Mesodermal cell (in vitro differentiated cells): ENCODE results near the gene CREBBP.

Experiments
- H3K27ac ChIP-seq: 2 replicates; pipeline ENCODE4 v1.7.0; 2013; ENCODE audit warnings: mild to moderate bottlenecking, low read depth, low read length, moderate library complexity; ENCODE audit not compliant: severe bottlenecking
- H3K36me3 ChIP-seq: 2 replicates; pipeline ENCODE4 v1.7.1; 2013; ENCODE audit warnings: mild to moderate bottlenecking, low read length, moderate library complexity; ENCODE audit not compliant: control insufficient read depth, insufficient read depth
- H3K4me1 ChIP-seq: one replicate; pipeline ENCODE4 v1.7.1; 2013; ENCODE audit warnings: mild to moderate bottlenecking, low read length; ENCODE audit not compliant: insufficient read depth, control insufficient read depth, poor library complexity, severe bottlenecking
- H3K4me3 ChIP-seq: 2 replicates; pipeline ENCODE4 v1.7.0; 2013; ENCODE audit warnings: low read length, control low read depth, mild to moderate bottlenecking; ENCODE audit not compliant: insufficient read depth, poor library complexity, severe bottlenecking; ENCODE audit errors: extremely low read depth
- H3K9me3 ChIP-seq: 2 replicates; pipeline ENCODE4 v1.7.1; 2013; ENCODE audit warnings: mild to moderate bottlenecking, low read length, moderate library complexity; ENCODE audit not compliant: control insufficient read depth
- WGBS, 2 experiments: methylation state at CpG; one replicate each; pipeline ENCODE4 v1.1.5; 2013; ENCODE audit warnings: missing lambda C conversion rate in 2 of 2; ENCODE audit not compliant: insufficient coverage in 2 of 2; 5-methylcytosine and 5-hydroxymethylcytosine counted together

Gene CREBBP

GRCh38 chr16:3687792-3688191, 192.7 kb downstream of the CREBBP start:
- H3K27ac ChIP-seq, result no peak overlapping the region
- 98 to 99% methylated on average over 6 to 7 of the region's 9 CpGs for WGBS, 2 experiments
- H3K4me1 ChIP-seq, result no peaks in the 10 kb centered on the region
- no peaks in the 10 kb centered on the region for H3K9me3 ChIP-seq
- H3K36me3 ChIP-seq, result peaks cover 72% of the 10 kb centered on the region
- no peak overlapping the region for H3K4me3 ChIP-seq

GRCh38 chr16:3687021-3687420, 193.5 kb downstream of the CREBBP start:
- WGBS, 2 experiments, result 65 to 100% methylated on average over 2 to 4 of the region's 7 CpGs

GRCh38 chr16:3681206-3681605, 199.3 kb downstream of the CREBBP start:
- Histone ChIP-seq H3K36me3 (peaks cover 88% of the 10 kb centered on the region), H3K4me3 (no peak overlapping the region), H3K9me3 (no peaks in the 10 kb centered on the region), H3K4me1 (peaks cover 6% of the 10 kb centered on the region), H3K27ac (no peak overlapping the region)
- WGBS, 2 experiments, result 100% methylated on average over 2 of the region's 3 CpGs

More at GRCh38 chr16:3687021-3687420, 193.5 kb downstream of the CREBBP start:
- Histone ChIP-seq H3K4me3 (no peak overlapping the region), H3K27ac (no peak overlapping the region), H3K9me3 (no peaks in the 10 kb centered on the region), H3K36me3 (peaks cover 80% of the 10 kb centered on the region), H3K4me1 (no peaks in the 10 kb centered on the region)

GRCh38 chr16:3677994-3678393, 202.5 kb downstream of the CREBBP start:
- WGBS, 2 experiments, result 97% methylated on average over 7 to 9 of the region's 11 CpGs
- H3K4me3 ChIP-seq, result no peak overlapping the region
- H3K36me3 ChIP-seq, result peaks cover 82% of the 10 kb centered on the region
- no peaks in the 10 kb centered on the region for H3K9me3 ChIP-seq
- peaks cover 6% of the 10 kb centered on the region for H3K4me1 ChIP-seq
- no peak overlapping the region for H3K27ac ChIP-seq

- H3K9me3 ChIP-seq, result no peaks in the 10 kb centered on the region
- no peak overlapping the region for H3K4me3 ChIP-seq
- 92 to 95% methylated on average over 23 to 24 of the region's 24 CpGs for WGBS, 2 experiments
- peak overlapping the region; percentile 10 for H3K27ac ChIP-seq
- peaks cover 82% of the 10 kb centered on the region for H3K36me3 ChIP-seq
- peaks cover 6% of the 10 kb centered on the region for H3K4me1 ChIP-seq
Measured at GRCh38 chr16:3675601-3676130, 204.8 kb downstream of the CREBBP start.
